Spleen (tissue), 7 donors: Measurements from ENCODE around the gene STXBP4.

Experiments used
- POLR2A ChIP-seq, 3 donors: fragments of 450-650 bp; IDR thresholded peaks; one replicate each; pipeline ENCODE4 v1.5.1; 2017; ENCODE audit warnings: antibody characterized with exemption in 3 of 3, mild to moderate bottlenecking in 1 of 3
- POLR2AphosphoS5 ChIP-seq, 3 donors: sonication (generic); formaldehyde crosslinking; IDR thresholded peaks; one replicate each; pipeline ENCODE4 v1.5.1; 2017; ENCODE audit warnings: antibody characterized with exemption in 3 of 3
- TF ChIP-seq, protein P1 (sequence below), 11 experiments: fragments of 200-600 bp in 7 of 11; fragments of 450-650 bp in 4 of 11; sonication (generic) in 4 of 11; IDR thresholded peaks in 8 of 11; conservative IDR thresholded peaks in 3 of 11; 1 replicate in 7 of 11; 2 replicates in 4 of 11; pipeline versions ENCODE4 v1.4.0 to v1.8.0; 2016 to 2021; ENCODE audit warnings: antibody characterized with exemption in 11 of 11, inconsistent platforms in 4 of 11, mild to moderate bottlenecking in 1 of 11
- donor health status: DM: no; HTN: no; CAD: no; lungs with moderate emphysema.
- donor health status: DM: no; HTN: no; CAD: no.
- donor health status: DM: no; HTN: no; CAD: no.

DNA sequence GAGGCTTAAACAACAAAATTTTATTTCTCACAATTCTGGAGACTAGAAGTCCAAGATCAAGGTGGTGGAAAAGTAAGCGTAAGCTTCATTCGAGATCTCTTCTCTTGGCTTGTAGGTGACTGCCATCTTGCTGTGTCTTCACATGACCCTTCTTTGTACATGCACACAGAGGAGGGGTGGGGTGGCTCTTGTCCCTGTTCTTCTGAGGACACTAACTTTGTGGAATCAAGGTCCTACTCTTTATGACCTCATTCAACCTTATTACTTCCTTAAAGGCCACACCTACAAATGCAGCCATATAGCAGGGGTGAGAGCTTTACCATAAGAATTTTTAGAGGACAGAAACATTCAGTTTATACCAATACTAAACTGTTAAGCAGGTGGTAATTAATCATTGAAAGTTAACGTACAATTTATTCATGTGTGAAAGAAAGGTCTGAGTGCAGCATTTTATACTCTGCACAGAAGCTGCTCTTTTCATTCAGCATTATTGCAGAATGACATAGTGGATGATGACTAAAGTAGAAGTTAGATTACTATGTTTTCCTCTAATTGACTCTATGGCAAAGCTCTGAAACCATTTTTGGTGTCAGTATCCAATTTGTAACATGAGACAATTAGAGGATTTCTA is 156.3 kb downstream of the STXBP4 start:
- TF ChIP-seq, protein P1, sequence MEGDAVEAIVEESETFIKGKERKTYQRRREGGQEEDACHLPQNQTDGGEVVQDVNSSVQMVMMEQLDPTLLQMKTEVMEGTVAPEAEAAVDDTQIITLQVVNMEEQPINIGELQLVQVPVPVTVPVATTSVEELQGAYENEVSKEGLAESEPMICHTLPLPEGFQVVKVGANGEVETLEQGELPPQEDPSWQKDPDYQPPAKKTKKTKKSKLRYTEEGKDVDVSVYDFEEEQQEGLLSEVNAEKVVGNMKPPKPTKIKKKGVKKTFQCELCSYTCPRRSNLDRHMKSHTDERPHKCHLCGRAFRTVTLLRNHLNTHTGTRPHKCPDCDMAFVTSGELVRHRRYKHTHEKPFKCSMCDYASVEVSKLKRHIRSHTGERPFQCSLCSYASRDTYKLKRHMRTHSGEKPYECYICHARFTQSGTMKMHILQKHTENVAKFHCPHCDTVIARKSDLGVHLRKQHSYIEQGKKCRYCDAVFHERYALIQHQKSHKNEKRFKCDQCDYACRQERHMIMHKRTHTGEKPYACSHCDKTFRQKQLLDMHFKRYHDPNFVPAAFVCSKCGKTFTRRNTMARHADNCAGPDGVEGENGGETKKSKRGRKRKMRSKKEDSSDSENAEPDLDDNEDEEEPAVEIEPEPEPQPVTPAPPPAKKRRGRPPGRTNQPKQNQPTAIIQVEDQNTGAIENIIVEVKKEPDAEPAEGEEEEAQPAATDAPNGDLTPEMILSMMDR (IDR thresholded peaks at IDR 0.05 in 8 of 11, conservative IDR thresholded peaks at IDR 0.05 in 3 of 11) = no peak
- TF ChIP-seq POLR2AphosphoS5 (IDR thresholded peaks at IDR 0.05) (no peak), POLR2A (IDR thresholded peaks at IDR 0.05) (no peak)
